GM23248 (cell line): ENCODE measurements around the gene MRPL24. TPM values are rescaled to one million over a fixed set of nuclear protein-coding genes. Genes with fewer than 3 reads are reported as not detected.

Experiments
- DNase-seq: peaks from one replicate; pipeline ENCODE4 v3.0.0-alpha.2; 2015
- H2AFZ ChIP-seq: fragments of 200-600 bp; sonication (generic); 2 replicates; pipeline ENCODE4 v1.6.1; 2016; ENCODE audit warnings: antibody characterized with exemption
- H3F3A ChIP-seq: fragments of 200-600 bp; sonication (generic); 2 replicates; pipeline ENCODE4 v1.6.1; 2016; ENCODE audit warnings: mild to moderate bottlenecking, antibody characterized with exemption, mixed run types; ENCODE audit not compliant: insufficient read depth
- H3K27ac ChIP-seq: fragments of 200-600 bp; sonication (generic); 2 replicates; pipeline ENCODE4 v1.5.1; 2016; ENCODE audit warnings: mild to moderate bottlenecking
- H3K27me3 ChIP-seq: fragments of 200-600 bp; sonication (generic); replicated peaks from 2 replicates; pipeline ENCODE4 v1.6.1; 2016; ENCODE audit warnings: mild to moderate bottlenecking; ENCODE audit not compliant: insufficient read depth
- H3K36me3 ChIP-seq: fragments of 200-600 bp; sonication (generic); 2 replicates; pipeline ENCODE4 v1.6.1; 2016; ENCODE audit warnings: low read depth, mild to moderate bottlenecking
- H3K4me1 ChIP-seq: fragments of 200-600 bp; sonication (generic); 2 replicates; pipeline ENCODE4 v1.6.1; 2016; ENCODE audit warnings: mild to moderate bottlenecking; ENCODE audit not compliant: insufficient read depth
- H3K4me2 ChIP-seq: fragments of 200-600 bp; sonication (generic); one replicate; pipeline ENCODE4 v1.6.1; 2016; ENCODE audit warnings: mild to moderate bottlenecking; ENCODE audit not compliant: unreplicated experiment
- H3K4me3 ChIP-seq: fragments of 200-600 bp; sonication (generic); 2 replicates; pipeline ENCODE4 v1.5.1; 2016; ENCODE audit warnings: mild to moderate bottlenecking
- H3K79me2 ChIP-seq: fragments of 200-600 bp; sonication (generic); 2 replicates; pipeline ENCODE4 v1.6.1; 2016; ENCODE audit warnings: mild to moderate bottlenecking; ENCODE audit not compliant: insufficient read depth
- H3K9ac ChIP-seq: fragments of 200-600 bp; sonication (generic); 2 replicates; pipeline ENCODE4 v1.6.1; 2016; ENCODE audit warnings: mild to moderate bottlenecking
- H3K9me2 ChIP-seq: fragments of 200-600 bp; sonication (generic); 2 replicates; pipeline ENCODE4 v1.6.1; 2016; ENCODE audit warnings: mixed run types, mild to moderate bottlenecking, moderate library complexity; ENCODE audit not compliant: insufficient read depth
- H3K9me3 ChIP-seq: fragments of 200-600 bp; sonication (generic); one replicate; pipeline ENCODE4 v1.6.1; 2017; ENCODE audit warnings: low read depth
- H4K20me1 ChIP-seq: fragments of 200-600 bp; sonication (generic); 2 replicates; pipeline ENCODE4 v1.6.0; 2016; ENCODE audit not compliant: insufficient read depth
- EZH2 ChIP-seq: fragments of 200-600 bp; sonication (generic); IDR thresholded peaks from 2 replicates; pipeline ENCODE4 v1.6.1; 2018; ENCODE audit warnings: antibody characterized with exemption, mild to moderate bottlenecking; ENCODE audit not compliant: insufficient read depth, poor library complexity, severe bottlenecking
- EZH2phosphoT487 ChIP-seq: fragments of 200-600 bp; sonication (generic); IDR thresholded peaks from 2 replicates; pipeline ENCODE4 v1.6.1; 2018; ENCODE audit warnings: antibody characterized with exemption, moderate library complexity, mild to moderate bottlenecking, low read depth; ENCODE audit not compliant: insufficient read depth
- WGBS, 2 experiments: methylation state at CpG; one replicate each; pipeline ENCODE4 v1.1.6; 2015 to 2017; ENCODE audit warnings: low lambda C conversion rate in 2 of 2, low coverage in 1 of 2; ENCODE audit errors: missing lambda C conversion rate in 2 of 2; 5-methylcytosine and 5-hydroxymethylcytosine counted together
- in situ Hi-C: fragments of 300-500 bp; cut with MboI; formaldehyde crosslinking; loops from 2 replicates; pipeline ENCODE4 v1.15.0; 2020
- polyA plus RNA-seq: library from polyadenylated mRNA; unstranded; fragments of >200 nt; fragmentation: Nextera tagmentation; extraction: Ambion mirVana; gene quantifications from 2 replicates; pipeline ENCODE4 v1.2.1, GENCODE V29; 2016
- total RNA-seq: library from RNA; depleted of rRNA; stranded (reverse); fragments of >200 nt; shearing (Covaris generic); gene quantifications from 2 replicates; pipeline ENCODE4 v1.2.3, GENCODE V29; 2014

The MRPL24 gene
- total and polyA plus RNA-seq, 2 experiments from 2014 or later: 55.7 to 93.7 TPM

GRCh38 chr1:156738407-156738806, 2.5 kb downstream of the MRPL24 start:
- Histone ChIP-seq H3K9me2 (no peaks in the 10 kb centered on the region), H3K79me2 (peaks cover 48% of the 10 kb centered on the region), H3K4me2 (no peak overlapping the region), H3K27ac (no peak overlapping the region), H3F3A (peaks cover 17% of the 10 kb centered on the region), H3K27me3 (no peaks in the 10 kb centered on the region), H3K4me1 (peaks cover 17% of the 10 kb centered on the region), H4K20me1 (no peaks in the 10 kb centered on the region), H3K4me3 (no peak overlapping the region), H2AFZ (no peak overlapping the region), H3K36me3 (peaks cover 15% of the 10 kb centered on the region; the same call in 1 of the 2 replicates), H3K9me3 (no peaks in the 10 kb centered on the region), H3K9ac (no peak overlapping the region)
- in situ Hi-C loops: no loop called here
- TF ChIP-seq EZH2phosphoT487: no peak
- no peak for DNase-seq
- 91 to 93% methylated on average over 9 to 10 of the region's 10 CpGs for WGBS, 2 experiments

GRCh38 chr1:156733989-156734584, 6.8 kb downstream of the MRPL24 start:
- Histone ChIP-seq H3K4me3 (no peak overlapping the region), H3K27me3 (no peaks in the 10 kb centered on the region), H4K20me1 (no peaks in the 10 kb centered on the region), H3K4me1 (peaks cover 4% of the 10 kb centered on the region; the same call in 1 of the 2 replicates), H3K27ac (no peak overlapping the region), H3K79me2 (peaks cover 21% of the 10 kb centered on the region), H3F3A (no peaks in the 10 kb centered on the region; the same call in 1 of the 2 replicates), H3K36me3 (peaks cover 5% of the 10 kb centered on the region; the same call in 1 of the 2 replicates), H3K9me2 (no peaks in the 10 kb centered on the region), H2AFZ (no peak overlapping the region), H3K9me3 (no peaks in the 10 kb centered on the region), H3K9ac (no peak overlapping the region), H3K4me2 (no peak overlapping the region)
- no peak for TF ChIP-seq EZH2phosphoT487
- TF ChIP-seq EZH2: no peak
- 91 to 97% methylated on average over 20 of the region's 20 CpGs for WGBS, 2 experiments
- in situ Hi-C loops: no loop called here
- DNase-seq: no peak

GRCh38 chr1:156728599-156729462, 12.1 kb downstream of the MRPL24 start, which contains the start of gene ISG20L2:
Gene ISG20L2, minus strand, starts transcription at chr1:156728766. Its CDS starts 1,114 bp downstream, at chr1:156727652.
- Histone ChIP-seq H3K27ac (peak within 1 kb of the TSS; percentile 96), H3K4me2 (peak within 1 kb of the TSS; percentile 98), H3K36me3 (peaks cover 11% of the 10 kb centered on the region; the same call in 1 of the 2 replicates), H3K9me2 (no peaks in the 10 kb centered on the region), H3K27me3 (no peaks in the 10 kb centered on the region), H3K9me3 (no peaks in the 10 kb centered on the region), H3K4me1 (peaks cover 29% of the 10 kb centered on the region), H3K79me2 (peaks cover 58% of the 10 kb centered on the region), H3K9ac (peak within 1 kb of the TSS; percentile 99), H3F3A (peaks cover 6% of the 10 kb centered on the region; the same call in 1 of the 2 replicates), H4K20me1 (no peaks in the 10 kb centered on the region), H3K4me3 (peak within 1 kb of the TSS; percentile 99), H2AFZ (peak within 1 kb of the TSS; percentile 92)
- in situ Hi-C loops: no loop called here
- TF ChIP-seq EZH2phosphoT487 (no peak), EZH2 (no peak)
- 2 to 3% methylated on average over 43 to 56 of the region's 57 CpGs for WGBS, 2 experiments
- DNase-seq: peak; percentile 100

GRCh38 chr1:156727926-156728598, 12.8 kb downstream of the MRPL24 start, which contains the start of gene METTL25B:
Gene METTL25B, plus strand, starts transcription at chr1:156728469. Its CDS starts 636 bp downstream, at chr1:156729105.
- Histone ChIP-seq H3K27ac (peak within 1 kb of the TSS; percentile 96), H3K36me3 (peaks cover 16% of the 10 kb centered on the region; the same call in 1 of the 2 replicates), H3K4me2 (peak within 1 kb of the TSS; percentile 98), H3K9me3 (no peaks in the 10 kb centered on the region), H4K20me1 (no peaks in the 10 kb centered on the region), H3K4me1 (peaks cover 29% of the 10 kb centered on the region), H3K27me3 (no peaks in the 10 kb centered on the region), H3K9me2 (no peaks in the 10 kb centered on the region), H3F3A (peaks cover 6% of the 10 kb centered on the region; the same call in 1 of the 2 replicates), H3K79me2 (peaks cover 66% of the 10 kb centered on the region), H2AFZ (peak within 1 kb of the TSS; percentile 92), H3K9ac (peak within 1 kb of the TSS; percentile 99), H3K4me3 (peak within 1 kb of the TSS; percentile 99)
- 1% methylated on average over 45 of the region's 46 CpGs for WGBS, 2 experiments
- TF ChIP-seq EZH2: no peak
- no peak for TF ChIP-seq EZH2phosphoT487
- DNase-seq: peak; percentile 95
- in situ Hi-C loops: no loop called here
